ENCODE results near the gene EPHA5.

DNA sequence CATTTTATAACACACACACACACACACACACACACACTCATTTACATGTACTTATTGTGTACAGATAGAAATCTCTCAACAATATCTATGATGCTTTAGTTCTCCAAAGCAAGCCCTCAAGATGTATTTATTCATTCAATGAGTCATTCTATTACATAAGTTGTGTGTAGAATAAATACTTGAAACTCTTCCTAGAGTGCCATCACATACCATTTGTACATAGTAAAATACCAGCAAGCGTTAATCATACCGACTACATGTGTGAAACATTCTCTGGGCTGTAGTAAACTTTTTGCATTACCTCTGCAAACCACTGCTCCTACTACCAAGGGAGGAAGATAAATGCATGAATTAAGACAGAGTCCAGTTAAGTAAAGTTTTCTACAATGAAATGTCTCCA lies 70.9 kb downstream of the EPHA5 start:
- TF ChIP-seq POLR2A (IDR thresholded peaks at IDR 0.05; ENCODE audit: low read length) (no peak), GATA1 (IDR thresholded peaks at IDR 0.05; ENCODE audit: low read depth, low read length) (no peak)
